Kidney epithelial cell (primary cell): ENCODE measurements around the gene LAD1. TPM values are rescaled to one million over a fixed set of nuclear protein-coding genes. Genes with fewer than 3 reads are reported as not detected.

Source experiments
- DNase-seq: peaks from one replicate; pipeline ENCODE4 v3.0.0-alpha.2; 2010; ENCODE audit warnings: low read depth
- H3K27me3 ChIP-seq: 2 replicates; pipeline ENCODE4 v1.6.0; 2011; ENCODE audit warnings: low read length; ENCODE audit not compliant: control insufficient read depth, insufficient read depth
- H3K36me3 ChIP-seq: 2 replicates; pipeline ENCODE4 v1.5.1; 2011; ENCODE audit warnings: low read length; ENCODE audit not compliant: control insufficient read depth, insufficient read depth
- H3K4me3 ChIP-seq: 2 replicates; pipeline ENCODE4 v1.5.1; 2011; ENCODE audit warnings: low read depth, mild to moderate bottlenecking, control low read depth, low read length
- CTCF ChIP-seq: IDR thresholded peaks from 2 replicates; pipeline ENCODE4 v1.5.1; 2011; ENCODE audit warnings: mild to moderate bottlenecking, moderate library complexity, low read length, control low read depth, inconsistent platforms; ENCODE audit not compliant: insufficient read depth, poor library complexity, severe bottlenecking
- total RNA-seq: library from RNA; depleted of rRNA; stranded (reverse); fragments of >200 nt; gene quantifications from 2 replicates; pipeline ENCODE4 v1.2.3, GENCODE V29; 2015

The LAD1 gene
- total RNA-seq, 1 donor from 2014 or later = 36.1 TPM

- Histone ChIP-seq H3K27me3 (peaks cover 12% of the 10 kb centered on the region), H3K4me3 (no peak overlapping the region), H3K36me3 (no peaks in the 10 kb centered on the region)
- DNase-seq = no peak
- peak; percentile 86 for TF ChIP-seq CTCF
Measured at GRCh38 chr1:201348211-201348566, 50.9 kb downstream of the LAD1 start.

- no peak for DNase-seq
- no peak for TF ChIP-seq CTCF
- no peak overlapping the region for H3K4me3 ChIP-seq
- H3K27me3 ChIP-seq = peaks cover 7% of the 10 kb centered on the region
- no peaks in the 10 kb centered on the region for H3K36me3 ChIP-seq
Measured at GRCh38 chr1:201347498-201348210, 51.5 kb downstream of the LAD1 start.

GRCh38 chr1:201346987-201347386 is 52.1 kb downstream of the LAD1 start:
- H3K36me3 ChIP-seq = no peaks in the 10 kb centered on the region
- no peak for DNase-seq
- no peak overlapping the region for H3K4me3 ChIP-seq
- H3K27me3 ChIP-seq = peaks cover 7% of the 10 kb centered on the region
- no peak for TF ChIP-seq CTCF

- no peak overlapping the region for H3K4me3 ChIP-seq
- DNase-seq = no peak
- no peaks in the 10 kb centered on the region for H3K36me3 ChIP-seq
- H3K27me3 ChIP-seq = peaks cover 7% of the 10 kb centered on the region
- TF ChIP-seq CTCF = peak; percentile 74
Measured at GRCh38 chr1:201346337-201346939, 52.7 kb downstream of the LAD1 start.

- DNase-seq = no peak
- Histone ChIP-seq H3K4me3 (no peak overlapping the region), H3K27me3 (peaks cover 7% of the 10 kb centered on the region), H3K36me3 (no peaks in the 10 kb centered on the region)
- no peak for TF ChIP-seq CTCF
Measured at GRCh38 chr1:201345081-201345355, 54.1 kb downstream of the LAD1 start.

- Histone ChIP-seq H3K36me3 (no peaks in the 10 kb centered on the region), H3K4me3 (no peak overlapping the region), H3K27me3 (peaks cover 7% of the 10 kb centered on the region)
- DNase-seq = no peak
- no peak for TF ChIP-seq CTCF
Measured at GRCh38 chr1:201344206-201345080, 54.7 kb downstream of the LAD1 start.
